Testis (tissue), 2 donors: ENCODE measurements around the gene CDSN.

Source experiments
- CTCF ChIP-seq, 3 experiments: fragments of 450-650 bp in 2 of 3; fragments of 200-600 bp in 1 of 3; sonication (generic) in 1 of 3; IDR thresholded peaks; one replicate each; pipeline ENCODE4 v1.5.1; 2016 to 2019; ENCODE audit warnings: antibody characterized with exemption in 3 of 3, mild to moderate bottlenecking in 2 of 3, moderate library complexity in 1 of 3
- POLR2A ChIP-seq: fragments of 450-650 bp; IDR thresholded peaks from one replicate; pipeline ENCODE4 v1.6.1; 2017; ENCODE audit warnings: antibody characterized with exemption, mild to moderate bottlenecking, moderate library complexity

GRCh38 chr6:31168606-31169005 lies 48.4 kb upstream of the CDSN start:
- TF ChIP-seq CTCF (IDR thresholded peaks at IDR 0.05) = no peak
- TF ChIP-seq POLR2A = no peak
